Daoy (cell line): ENCODE measurements around the gene PRDM8. TPM values are rescaled to one million over a fixed set of nuclear protein-coding genes. Genes with fewer than 3 reads are reported as not detected.

ENCODE experiments used
- DNase-seq: peaks from one replicate; pipeline ENCODE4 v3.0.0-alpha.2; 2015; ENCODE audit warnings: low read depth
- total RNA-seq: library from RNA; depleted of rRNA; stranded (reverse); fragments of >200 nt; shearing (Covaris generic); gene quantifications from 2 replicates; pipeline ENCODE4 v1.2.3, GENCODE V29; 2014

Gene PRDM8
- total RNA-seq, 1 experiment from 2014 or later: 0.69 TPM

DNA sequence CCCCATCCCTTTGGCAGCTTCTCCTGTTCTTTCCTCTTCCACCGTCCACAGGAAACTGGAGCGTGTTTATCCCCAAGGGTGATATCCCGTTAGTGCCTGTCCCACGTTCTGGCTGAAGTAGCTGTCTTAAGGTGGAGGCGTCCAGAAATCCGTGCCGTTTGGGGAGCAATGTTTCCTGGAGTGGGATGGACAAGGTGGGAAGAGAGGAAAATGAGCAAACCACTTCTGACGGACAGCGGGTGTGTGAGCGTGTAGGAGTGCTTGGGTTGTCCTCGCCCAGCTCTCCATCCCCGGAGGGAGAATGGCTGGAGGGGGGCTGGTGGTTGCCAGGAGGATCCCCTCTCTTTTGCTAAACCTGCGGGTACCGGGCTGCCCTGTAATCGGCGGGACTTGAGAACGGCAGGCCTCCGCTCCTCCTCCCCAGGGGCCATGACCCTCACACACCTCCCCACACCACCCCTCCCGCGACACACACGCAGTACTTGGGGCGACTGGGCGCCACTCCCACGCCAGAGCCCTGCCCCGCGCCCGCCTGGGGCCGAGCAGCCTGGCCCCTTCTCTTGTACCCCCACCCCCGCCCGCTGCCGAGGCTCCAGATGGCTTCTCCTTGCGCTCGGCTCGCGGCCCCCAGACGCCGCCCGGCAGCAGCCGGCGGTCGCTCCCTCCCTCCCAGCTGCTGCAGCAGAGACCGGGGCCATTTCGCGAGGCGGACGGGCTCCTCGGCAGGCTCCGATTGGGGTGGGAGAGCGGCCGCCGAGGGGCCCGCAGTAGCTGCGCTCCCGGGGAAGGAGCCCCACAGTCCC, 13.9 kb upstream of the PRDM8 start:
- no peak for DNase-seq

DNA sequence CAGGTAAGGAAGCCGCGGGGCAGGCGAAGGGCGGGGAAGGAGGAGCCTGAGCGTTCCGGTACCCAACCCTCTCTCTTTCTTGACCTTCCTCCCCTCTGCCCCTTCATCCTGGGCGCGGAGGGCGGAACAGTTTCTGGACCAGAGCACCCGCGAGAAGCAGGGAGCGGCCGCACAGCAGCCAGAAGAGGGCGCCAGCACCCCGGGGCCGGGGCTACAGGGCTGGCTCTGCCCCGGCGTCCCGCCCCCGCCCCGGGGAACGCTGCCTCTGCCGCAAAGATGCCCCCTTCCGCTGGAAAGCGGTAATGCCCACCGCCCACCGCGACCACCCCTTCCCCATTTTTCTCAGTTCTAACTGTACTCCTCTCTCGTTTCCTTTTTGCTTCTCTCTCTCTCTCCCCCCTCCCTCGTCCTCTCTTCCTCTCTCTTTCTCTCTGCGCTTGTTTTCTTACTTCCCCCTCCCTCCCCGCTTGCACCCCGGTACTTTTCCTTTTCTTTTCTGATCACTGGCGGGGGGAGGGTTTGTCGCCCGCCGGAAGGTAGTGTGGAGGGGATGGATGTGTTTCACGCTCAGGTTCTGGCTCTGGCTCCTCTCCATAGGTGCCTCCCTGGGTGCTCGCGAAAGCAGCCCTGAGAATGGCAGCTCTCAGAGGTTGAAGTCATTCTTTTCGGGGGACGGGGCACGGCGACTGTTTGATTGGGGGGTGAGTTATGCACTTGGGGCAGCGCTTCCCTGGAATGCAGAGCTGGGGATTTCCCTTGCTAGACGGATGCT, 13.1 kb upstream of the PRDM8 start:
- peak; percentile 82 for DNase-seq

GRCh38 chr4:80184825-80185756, 12.2 kb upstream of the PRDM8 start:
- no peak for DNase-seq

GRCh38 chr4:80185787-80186548, 11.3 kb upstream of the PRDM8 start:
- DNase-seq: no peak

- DNase-seq: no peak
Observed at GRCh38 chr4:80186676-80187075, 10.6 kb upstream of the PRDM8 start.

DNA sequence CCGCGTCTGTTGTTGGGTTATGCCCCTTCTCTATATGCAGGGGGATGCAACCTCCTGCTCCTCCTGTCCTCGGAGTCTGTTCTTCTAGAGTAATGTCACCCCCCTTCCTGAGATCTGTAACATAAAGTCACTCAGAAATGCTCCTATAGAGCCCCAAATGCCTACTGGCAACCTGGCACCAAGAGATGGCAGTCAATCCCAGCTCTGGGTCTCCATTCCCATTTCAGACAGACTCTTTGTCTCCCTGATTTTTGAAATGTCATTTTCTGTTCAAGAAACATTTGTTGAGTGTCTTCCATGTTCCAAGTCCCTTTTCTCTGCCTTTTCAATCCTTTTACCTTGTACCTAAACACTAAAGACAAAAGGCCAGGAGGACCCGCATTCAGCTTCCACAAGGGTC, 9.6 kb upstream of the PRDM8 start:
- DNase-seq: no peak

DNA sequence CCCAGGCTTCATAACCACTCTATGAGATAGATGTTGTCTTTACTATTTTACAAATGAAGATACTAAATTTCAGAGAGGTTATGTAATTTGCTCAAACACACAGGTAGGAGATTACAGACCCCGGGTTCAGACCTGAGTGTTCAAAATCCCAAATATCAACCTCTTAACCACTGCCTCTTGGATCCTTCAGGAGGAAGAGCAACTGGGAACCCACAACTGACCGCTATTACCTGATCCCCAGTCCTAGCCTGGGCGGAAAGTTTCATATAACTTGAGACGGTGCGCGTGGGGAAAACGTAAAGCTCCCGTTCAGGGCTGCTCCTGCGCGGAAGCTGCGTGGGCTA, 8.9 kb upstream of the PRDM8 start:
- no peak for DNase-seq

DNA sequence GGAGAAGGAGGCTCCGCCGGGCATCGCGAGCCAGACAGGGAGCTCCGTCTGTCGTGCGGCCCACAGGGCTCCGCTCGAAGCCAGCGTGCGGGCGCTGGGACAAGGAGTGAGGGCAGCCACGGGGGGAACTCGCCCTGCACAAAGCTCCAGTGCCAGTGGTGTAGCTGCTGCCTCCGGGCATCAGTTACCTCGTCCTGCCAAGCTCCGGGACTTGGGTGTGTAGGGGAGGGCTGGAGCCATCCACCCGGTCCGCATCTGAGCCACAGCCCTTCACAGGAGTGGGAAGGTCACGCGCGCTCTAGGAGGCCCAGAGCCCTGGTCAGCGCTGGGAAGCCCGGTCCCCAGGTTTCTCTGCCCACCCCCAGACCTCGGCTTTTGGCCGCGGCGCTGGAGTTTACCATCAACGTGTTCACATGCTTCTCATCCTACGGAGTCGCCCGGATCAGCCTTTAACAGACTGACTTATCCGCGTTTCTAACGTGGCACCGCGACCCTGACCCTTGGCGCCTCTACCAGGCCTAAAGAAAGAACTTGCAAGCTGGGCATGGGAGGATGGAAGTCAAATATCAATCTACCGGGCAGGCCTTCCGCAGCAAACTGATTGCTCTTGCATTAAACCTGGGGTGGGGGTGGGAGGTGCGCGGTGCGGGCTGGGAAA, 8.4 kb upstream of the PRDM8 start:
- DNase-seq: no peak

GRCh38 chr4:80189581-80189955, 7.7 kb upstream of the PRDM8 start:
- no peak for DNase-seq

DNA sequence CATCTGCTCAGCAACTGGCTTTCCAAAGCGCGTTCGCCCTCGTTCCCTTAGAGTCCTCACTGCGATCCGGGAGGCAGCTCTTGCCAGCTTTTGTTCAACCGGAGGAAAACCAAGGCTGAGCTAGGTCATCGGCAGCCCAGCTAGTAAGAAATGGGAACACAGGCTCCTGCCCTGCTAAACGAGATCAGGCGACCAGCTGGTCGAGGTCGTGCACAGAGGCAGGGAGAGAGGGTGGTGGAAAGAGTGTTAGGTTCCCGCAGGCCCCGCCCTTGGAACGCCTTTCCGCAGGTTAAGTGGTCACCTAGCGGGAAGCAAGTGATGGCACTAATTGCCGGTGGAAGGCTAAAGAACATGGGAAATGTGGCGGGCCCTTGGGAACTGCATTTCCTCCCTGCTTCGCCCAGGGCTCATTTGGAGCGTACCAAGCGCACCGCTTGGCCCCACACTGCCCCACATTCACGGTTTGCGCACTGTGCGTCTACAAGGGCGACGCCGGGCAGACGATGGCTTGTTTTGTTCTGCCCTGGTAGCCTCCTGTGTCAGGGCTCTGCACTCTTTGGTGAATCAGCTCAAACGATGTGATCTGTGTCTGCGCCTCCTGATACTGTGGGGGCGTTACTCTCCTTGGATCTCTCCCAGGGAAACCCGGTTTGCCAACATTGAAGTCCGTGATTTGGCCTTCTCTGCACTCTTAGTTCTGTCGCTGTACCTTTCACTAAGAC, 7.2 kb upstream of the PRDM8 start:
- no peak for DNase-seq

DNA sequence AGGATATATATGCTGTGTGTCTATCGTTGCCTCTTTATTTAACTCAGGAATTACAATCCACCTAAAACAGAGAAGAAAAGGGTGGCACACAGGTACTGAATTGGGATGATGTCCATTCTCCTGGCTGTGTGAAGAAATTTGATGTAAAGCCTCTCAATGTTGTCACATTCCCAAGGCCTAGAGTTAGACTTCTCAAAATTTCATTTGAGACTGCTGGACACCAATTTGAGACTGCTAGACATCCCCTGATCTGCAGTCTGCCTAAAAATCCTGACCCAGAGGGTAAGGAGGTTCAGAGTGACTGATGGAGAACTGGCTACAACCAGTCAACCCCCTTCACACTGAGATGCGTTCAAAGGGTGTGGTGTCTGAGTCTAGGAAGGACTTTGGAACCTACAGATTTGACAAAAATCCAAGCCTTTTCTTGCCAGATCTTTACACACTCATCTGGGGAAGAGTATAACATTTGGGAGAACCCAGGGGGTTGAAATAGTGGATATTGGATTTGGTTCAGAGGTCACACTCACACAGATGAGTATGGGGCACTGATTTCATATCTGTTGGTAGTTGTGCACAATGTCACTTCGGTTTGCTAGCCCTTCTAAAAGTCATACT, 4.9 kb upstream of the PRDM8 start:
- DNase-seq: no peak

GRCh38 chr4:80192937-80193336, 4.4 kb upstream of the PRDM8 start:
- DNase-seq: peak; percentile 18

DNA sequence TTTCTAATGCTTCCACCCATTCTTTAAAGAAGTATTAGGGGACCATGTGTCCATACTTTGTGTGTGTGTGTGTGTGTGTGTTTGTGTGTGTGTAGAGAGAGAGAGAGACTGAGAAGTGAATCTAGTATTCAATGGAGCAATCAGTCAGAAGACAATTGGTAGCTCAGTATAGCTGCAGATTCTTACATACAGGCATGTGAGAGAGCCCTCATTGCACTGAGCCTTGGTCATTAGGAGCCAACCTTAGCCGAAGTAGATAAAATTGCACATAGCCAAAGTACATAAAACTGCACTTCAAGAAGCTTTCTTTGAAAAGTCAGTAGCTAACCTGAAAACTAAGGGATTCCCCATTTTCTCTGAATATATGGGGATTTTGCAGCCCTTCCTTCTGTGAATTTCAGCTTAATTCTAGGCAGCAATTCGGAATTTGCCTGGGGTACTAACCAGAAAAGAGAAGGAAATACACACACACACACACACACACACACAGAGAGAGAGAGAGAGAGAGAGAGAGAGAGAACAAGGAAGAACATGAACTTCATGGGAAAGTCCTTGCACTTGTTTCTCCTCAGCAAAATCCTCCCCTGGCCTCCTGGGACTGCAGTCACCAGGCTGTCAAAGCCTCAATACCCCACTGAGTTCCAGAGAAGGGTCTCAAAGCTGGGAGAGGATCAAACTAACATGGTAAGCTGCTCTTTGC, 1.7 kb upstream of the PRDM8 start:
- no peak for DNase-seq

GRCh38 chr4:80196259-80196921, 913 bp upstream of the PRDM8 start:
- no peak for DNase-seq

DNA sequence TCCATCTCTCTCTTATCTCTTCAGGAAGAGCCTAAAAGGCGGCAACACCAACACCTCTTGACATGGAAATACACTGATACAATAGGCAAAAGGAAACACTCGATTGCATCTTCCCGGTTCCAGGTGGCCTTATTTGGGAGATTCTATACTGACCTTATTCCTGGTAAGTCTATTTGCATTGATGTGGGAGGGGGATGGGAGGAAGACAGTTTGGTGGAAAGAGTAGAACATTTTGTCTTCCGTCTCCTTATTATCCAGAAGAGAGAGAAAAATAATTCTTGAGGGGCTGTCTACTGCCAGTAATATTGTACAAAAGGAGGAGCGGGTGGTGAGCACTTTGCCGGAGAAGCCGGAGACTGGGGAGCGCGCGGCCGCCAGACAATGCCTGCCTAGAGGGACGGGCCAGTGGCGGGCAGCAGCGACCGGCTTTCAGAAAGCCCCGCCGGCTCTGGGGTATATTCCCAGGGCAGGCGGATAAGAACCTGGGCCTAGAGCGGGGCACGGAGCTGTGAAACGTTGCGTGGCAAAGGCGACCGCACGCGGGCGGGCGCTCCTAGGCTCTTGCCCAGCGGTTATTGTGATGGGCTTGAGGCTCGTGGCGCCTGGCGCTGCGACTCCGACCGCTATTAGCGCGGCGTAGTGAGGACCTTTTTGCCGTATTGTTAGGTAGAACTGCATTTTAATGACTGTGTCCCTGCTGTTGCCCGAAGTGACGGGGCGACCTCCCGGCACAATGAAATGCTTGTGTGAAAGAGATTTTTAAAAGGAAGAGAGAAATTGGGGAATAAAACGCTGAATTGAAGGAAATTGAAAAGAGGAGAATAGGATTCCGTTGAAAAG, 518 bp downstream of the PRDM8 start:
- DNase-seq: peak; percentile 31

DNA sequence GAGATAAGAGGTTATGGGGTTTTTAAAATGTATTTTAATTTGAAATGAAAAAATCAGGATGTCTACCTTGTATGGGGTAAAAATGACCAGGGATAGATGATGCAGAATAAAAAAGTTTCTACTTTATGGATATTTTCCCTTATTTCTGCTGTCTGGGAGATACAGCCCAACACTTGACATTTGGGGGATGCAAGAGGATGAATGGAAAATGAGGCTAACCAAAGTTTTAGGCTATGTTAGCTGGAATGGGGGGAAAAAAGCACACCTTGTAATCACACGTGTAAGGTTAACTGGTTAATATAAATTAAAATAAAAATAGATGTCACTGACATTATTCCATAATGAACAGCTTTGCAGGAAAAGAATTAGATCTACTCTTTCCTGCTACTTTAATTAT, 1.1 kb downstream of the PRDM8 start:
- no peak for DNase-seq

DNA sequence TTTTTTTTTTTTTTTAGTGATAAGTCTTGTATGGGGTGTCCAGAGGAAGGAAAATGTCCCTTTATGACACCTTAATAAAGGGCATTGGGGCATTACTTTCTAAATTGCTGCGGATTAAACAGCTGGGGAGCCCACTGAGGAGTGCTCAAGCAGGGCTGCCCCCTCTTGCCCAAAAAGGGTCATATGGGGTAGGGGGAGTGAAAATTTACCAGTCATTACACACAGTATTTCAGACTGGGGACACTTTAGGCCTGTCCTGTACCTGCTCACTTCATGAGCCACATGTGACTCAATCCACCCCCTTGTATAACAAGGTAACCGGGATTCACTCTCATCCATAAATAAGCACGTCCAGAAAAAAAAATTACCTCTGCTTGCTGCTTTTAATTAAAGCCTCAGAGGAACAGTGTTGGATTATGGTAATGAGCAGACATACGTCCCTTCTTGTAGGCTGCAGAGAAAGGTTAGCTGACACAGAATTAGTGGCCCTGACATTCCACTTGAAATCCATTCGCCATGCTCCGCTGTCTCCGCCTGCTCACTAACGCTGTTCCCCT, 1.8 kb downstream of the PRDM8 start:
- DNase-seq: no peak
